GM18907 (cell line): ENCODE measurements around the gene ARHGAP26.

Experiments
- ATAC-seq: cut with Tn5 transposase; IDR thresholded peaks from one replicate; pipeline ENCODE4 v1.9.1; 2021; ENCODE audit warnings: mild to moderate bottlenecking, moderate library complexity; ENCODE audit not compliant: unreplicated experiment

The ARHGAP26 gene

DNA sequence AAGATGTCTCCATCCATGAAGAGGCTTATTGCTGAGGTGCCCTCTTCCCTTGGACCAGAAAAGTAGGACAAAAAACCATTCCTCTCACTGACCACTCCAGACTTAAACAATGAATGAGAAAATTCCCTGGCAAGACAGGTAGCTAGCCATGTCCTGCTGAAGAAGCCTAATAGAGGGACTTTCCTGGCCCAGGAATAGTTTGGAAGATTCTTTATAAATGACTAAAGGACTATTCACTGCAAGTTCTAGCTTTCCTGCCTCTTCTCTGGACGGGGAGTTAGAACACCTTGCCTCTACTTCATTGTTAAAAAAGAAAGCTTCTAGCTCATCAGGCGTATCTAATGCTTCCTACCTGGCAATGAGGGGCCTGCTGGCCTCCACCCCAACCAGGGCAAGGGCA, 479.7 kb downstream of the ARHGAP26 start:
- no peak for ATAC-seq

- ATAC-seq: peak; percentile 42
These were observed 481.0 kb downstream of the ARHGAP26 start for GRCh38 chr5:143251190-143251589.

DNA sequence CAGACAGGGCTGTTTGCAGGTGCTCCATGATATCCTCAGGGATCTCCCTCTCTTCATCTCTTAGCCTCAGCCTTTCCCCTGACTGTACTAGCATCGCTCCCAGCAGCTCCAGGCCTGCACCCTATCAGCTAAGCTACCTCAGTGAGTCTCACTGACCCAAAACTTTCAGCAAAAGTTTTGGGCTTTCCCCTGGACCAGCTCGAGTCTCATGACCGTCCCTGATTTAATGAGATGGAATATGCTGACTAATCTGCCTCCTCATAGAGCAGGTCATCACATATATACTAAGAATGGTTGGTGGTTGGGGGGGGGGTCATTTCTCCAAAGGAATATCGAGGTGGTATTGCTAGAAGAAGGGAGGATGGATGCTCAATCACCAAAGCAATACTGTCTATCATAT, 481.8 kb downstream of the ARHGAP26 start:
- peak; percentile 47 for ATAC-seq

DNA sequence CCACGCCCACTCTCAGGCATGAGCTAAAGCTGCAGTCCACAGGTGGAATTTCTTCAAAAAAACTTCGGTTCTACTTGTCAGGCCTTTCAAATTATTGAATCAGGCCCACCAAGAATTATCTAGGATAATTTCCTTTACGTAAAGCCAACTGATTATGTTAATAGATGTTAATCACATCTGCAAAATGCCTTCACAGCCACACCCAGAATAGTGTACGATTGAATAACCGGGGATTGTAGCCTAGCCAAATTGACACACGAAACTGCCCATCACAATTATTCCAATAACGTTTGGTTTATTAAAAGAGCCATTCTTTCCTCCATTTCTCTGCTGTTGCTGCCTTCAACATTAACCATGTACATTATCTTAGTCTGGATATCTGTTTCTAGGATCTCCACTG, 484.6 kb downstream of the ARHGAP26 start:
- no peak for ATAC-seq

DNA sequence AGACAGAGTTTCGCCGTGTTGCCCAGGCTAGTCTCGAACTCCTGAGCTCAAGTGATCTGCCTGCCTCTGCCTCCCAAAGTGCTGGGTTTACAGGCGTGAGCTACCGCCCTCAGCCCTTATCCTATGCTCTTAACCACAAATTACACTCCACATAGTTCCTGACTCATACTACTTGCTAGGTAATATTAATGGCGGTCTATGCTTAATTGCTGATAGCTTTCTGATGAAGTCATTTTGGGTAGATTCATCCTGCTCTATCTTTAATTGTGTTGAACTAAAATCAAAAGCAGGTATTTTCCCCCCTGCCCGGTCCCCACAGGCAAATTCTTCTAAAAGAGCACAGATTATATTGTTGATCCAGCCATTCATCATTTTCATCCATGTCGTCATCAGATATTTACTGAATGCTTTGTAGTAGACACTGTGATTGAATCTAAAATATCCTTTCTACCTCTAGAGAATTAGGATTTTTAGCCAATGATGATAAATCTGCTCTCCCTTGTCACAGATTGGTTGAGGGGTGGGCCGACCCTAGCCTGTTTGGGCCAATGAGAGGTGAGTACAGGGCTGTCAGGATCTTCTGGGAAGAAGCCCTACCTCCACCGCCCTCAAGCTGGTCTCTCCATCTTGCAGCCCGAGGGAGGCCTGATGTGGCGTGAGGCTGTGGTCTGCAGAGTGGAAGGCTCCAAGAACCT, 488.5 kb downstream of the ARHGAP26 start:
- no peak for ATAC-seq

DNA sequence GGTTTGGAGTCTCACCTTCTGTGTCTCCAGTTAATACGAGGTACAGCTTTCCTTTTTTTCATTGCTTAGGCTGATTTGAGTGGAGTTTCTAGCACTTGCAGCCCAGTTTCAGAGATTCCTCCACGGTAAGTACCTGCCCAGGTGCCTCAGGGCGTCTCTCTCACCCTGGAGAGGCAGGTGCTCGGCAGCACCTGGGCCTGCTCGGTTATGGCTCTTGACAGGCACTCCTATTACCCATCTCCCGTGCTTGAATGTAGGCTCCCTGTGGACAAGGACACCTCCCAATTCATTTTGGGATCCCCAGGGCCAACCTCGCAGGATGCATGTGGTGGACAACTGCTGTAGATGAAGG, 489.1 kb downstream of the ARHGAP26 start:
- no peak for ATAC-seq

DNA sequence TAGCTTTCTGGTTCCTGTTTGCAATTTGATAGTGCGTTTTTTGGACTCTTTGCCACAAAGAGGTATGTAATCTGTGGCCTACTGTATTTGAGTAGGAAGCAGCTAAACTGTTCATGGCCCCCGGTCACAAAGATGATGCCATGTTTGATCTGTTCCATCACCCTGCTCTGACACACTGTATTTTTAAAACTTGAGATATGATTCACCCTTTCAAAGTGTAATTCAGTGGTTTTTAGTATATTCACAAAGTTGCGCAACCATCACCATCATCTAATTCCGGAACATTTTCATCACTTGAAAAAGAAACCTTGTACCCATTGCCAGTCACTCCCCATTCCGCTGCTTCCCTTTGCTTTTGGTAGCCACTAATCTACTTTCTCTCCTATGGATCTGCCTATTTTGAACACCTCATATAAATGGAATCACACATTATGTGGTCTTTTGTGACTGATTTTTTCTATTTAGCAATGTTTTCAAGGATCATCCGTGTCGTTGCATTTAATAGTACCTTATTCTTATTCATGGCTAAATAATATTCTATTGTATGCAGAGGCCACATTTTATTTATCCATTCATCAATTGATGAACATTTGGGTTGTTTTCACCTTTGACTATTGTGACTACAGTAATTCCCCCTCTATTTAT, 491.7 kb downstream of the ARHGAP26 start:
- no peak for ATAC-seq

GRCh38 chr5:143262393-143263174, 492.4 kb downstream of the ARHGAP26 start:
- ATAC-seq: peak; percentile 70

GRCh38 chr5:143263272-143263810, 493.2 kb downstream of the ARHGAP26 start:
- no peak for ATAC-seq

- ATAC-seq: no peak
These were observed 495.8 kb downstream of the ARHGAP26 start for GRCh38 chr5:143265995-143266394.

GRCh38 chr5:143267186-143267585, 497.0 kb downstream of the ARHGAP26 start:
- no peak for ATAC-seq

- no peak for ATAC-seq
These were observed 498.2 kb downstream of the ARHGAP26 start for GRCh38 chr5:143268388-143268787.

GRCh38 chr5:143271431-143271830, 501.3 kb downstream of the ARHGAP26 start:
- ATAC-seq: peak; percentile 50

DNA sequence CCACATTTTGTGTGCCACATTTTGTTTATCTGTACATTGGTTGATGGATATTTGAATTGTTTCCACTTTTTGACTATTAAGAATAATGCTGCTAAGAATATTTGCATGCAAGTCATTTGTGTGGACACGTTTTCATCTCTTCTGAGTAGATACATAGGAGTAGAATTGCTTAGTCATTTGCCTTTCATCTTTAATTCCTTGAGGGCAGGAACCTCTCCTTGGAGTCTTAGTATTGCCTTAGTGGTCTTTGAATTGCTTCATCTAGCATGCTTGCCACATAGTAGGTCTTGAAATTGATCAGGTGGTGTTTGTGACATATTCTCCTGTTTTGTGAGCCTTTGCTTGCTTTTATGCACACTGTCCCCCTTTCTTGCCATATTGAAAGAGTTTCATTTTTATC, 504.8 kb downstream of the ARHGAP26 start:
- no peak for ATAC-seq

DNA sequence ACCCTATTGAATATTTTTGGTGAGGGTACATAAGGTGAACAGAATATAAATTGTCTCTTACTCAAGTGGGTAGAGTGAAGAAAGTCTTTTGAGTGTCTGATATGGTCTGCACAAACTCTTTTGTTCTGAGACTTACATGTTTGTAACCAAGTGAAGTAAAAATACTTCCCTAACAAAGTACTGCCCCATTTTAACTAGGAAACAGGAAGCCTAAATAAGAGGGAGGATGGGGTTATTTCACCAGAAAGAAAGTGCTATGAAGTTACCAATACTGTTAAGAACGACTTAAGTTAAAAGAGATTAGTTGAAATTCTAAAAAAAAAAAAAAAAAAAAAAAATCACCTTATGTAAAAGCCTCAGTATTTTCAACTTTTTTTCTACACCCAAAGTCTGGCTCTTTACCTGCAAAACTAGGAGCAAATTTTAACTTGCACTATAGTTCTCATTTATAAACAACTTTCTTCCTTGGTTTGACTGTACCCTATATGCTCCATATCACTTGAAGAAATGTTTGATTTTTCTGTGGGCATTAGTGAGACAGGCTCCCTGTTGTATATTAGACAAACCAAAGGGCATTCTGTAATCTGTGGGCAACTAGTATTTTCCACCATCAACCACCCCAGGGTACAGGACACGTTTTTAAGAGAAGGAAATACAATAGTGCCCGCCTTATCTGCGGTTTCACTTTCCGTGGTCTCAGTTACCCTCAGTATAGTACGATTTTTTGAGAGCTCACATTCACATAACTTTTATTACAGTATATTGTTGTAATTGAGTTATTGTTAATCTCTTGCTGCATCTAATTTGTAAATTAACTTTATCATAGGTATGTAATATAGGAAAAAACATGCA, 505.6 kb downstream of the ARHGAP26 start:
- no peak for ATAC-seq

GRCh38 chr5:143277536-143277935, 507.4 kb downstream of the ARHGAP26 start:
- no peak for ATAC-seq
